ENCODE data around the gene TMEM198. TPM values are rescaled to one million over a fixed set of nuclear protein-coding genes. Genes with fewer than 3 reads are reported as not detected.

The TMEM198 gene
- polyA plus RNA-seq, 1 donor (not counting 4 experiments of a cell fraction or from before 2014, with no cell fraction given) = 0.81 TPM

DNA sequence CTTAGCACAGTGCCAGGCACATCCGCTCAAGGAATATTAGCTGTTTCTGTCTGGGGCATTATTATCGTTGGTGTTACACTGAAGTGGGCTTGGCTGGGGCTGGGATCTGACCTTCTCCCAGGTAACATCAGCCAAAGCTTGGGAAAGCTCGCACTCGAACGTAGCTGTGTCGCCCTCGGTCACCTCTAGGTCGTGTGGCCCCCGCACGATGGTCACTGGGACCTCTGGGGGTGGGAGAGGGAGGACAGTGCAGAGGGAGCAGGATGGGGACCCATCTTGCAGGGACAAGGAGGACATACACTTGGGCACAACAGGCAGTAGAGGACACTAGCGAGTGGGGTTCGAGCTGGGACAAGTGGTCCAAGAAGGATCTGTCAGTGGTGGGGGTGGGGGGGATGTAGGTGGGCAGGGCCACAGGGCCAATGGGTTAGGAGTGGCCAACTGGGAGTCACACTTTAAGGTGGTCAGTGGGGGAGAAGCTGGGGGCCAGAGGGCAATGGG lies 9.7 kb downstream of the TMEM198 start:
- H3K4me1 ChIP-seq (ENCODE audit: control insufficient read depth, extremely low read depth, insufficient read depth, low read length) = no peaks in the 10 kb centered on the region
- FAIRE-seq = no peak
- H3K9me1 ChIP-seq (ENCODE audit: control insufficient read depth, extremely low read depth, insufficient read depth, low read length) = no peaks in the 10 kb centered on the region
- no peaks in the 10 kb centered on the region for H4K20me1 ChIP-seq (ENCODE audit: control insufficient read depth, extremely low read depth, insufficient read depth, low read length)
- dilution Hi-C loops (cut with MboI; ENCODE audit: extremely low pct_ligation_motif_present, low sequenced_read_pairs) = no loop called here
- no peaks in the 10 kb centered on the region for H3K9me3 ChIP-seq (ENCODE audit: control insufficient read depth, low read depth, low read length)
- no peak overlapping the region for H3K27ac ChIP-seq (ENCODE audit: control insufficient read depth, insufficient read depth, low read length)
- peaks cover 9% of the 10 kb centered on the region for H3K27me3 ChIP-seq (ENCODE audit: control insufficient read depth, extremely low read depth, insufficient read depth, low read length)
- H3K36me3 ChIP-seq (ENCODE audit: control insufficient read depth in 2 of 2, extremely low read depth in 1 of 2, insufficient read depth in 2 of 2, low read length in 2 of 2) = no peaks in the 10 kb centered on the region
- no peak for DNase-seq (ENCODE audit: low read depth, low spot score)
- H3K4me3 ChIP-seq (ENCODE audit: control insufficient read depth in 2 of 3, extremely low read depth in 1 of 3, insufficient read depth in 2 of 3, low read depth in 1 of 3, low read length in 3 of 3) = no peak overlapping the region
- H3K4me2 ChIP-seq (ENCODE audit: control insufficient read depth, extremely low read depth, insufficient read depth, low read depth, low read length) = no peak overlapping the region
- no peaks in the 10 kb centered on the region for H3K79me2 ChIP-seq (ENCODE audit: control insufficient read depth, insufficient read depth, low read length)
- TF ChIP-seq, protein P1, sequence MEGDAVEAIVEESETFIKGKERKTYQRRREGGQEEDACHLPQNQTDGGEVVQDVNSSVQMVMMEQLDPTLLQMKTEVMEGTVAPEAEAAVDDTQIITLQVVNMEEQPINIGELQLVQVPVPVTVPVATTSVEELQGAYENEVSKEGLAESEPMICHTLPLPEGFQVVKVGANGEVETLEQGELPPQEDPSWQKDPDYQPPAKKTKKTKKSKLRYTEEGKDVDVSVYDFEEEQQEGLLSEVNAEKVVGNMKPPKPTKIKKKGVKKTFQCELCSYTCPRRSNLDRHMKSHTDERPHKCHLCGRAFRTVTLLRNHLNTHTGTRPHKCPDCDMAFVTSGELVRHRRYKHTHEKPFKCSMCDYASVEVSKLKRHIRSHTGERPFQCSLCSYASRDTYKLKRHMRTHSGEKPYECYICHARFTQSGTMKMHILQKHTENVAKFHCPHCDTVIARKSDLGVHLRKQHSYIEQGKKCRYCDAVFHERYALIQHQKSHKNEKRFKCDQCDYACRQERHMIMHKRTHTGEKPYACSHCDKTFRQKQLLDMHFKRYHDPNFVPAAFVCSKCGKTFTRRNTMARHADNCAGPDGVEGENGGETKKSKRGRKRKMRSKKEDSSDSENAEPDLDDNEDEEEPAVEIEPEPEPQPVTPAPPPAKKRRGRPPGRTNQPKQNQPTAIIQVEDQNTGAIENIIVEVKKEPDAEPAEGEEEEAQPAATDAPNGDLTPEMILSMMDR (optimal IDR thresholded peaks at IDR 0.05 in 1 of 3, IDR thresholded peaks at IDR 0.05 in 1 of 3, conservative IDR thresholded peaks at IDR 0.05 in 1 of 3; ENCODE audit: extremely low read depth in 1 of 3, insufficient read depth in 2 of 3, low read length in 3 of 3) = no peak
- no peak for TF ChIP-seq EZH2 (IDR thresholded peaks at IDR 0.05; ENCODE audit: low read length)
- H2AFZ ChIP-seq (ENCODE audit: control insufficient read depth, low read length) = no peak overlapping the region
- H3K9ac ChIP-seq (ENCODE audit: control insufficient read depth, extremely low read depth, insufficient read depth, low read length) = no peak overlapping the region

DNA sequence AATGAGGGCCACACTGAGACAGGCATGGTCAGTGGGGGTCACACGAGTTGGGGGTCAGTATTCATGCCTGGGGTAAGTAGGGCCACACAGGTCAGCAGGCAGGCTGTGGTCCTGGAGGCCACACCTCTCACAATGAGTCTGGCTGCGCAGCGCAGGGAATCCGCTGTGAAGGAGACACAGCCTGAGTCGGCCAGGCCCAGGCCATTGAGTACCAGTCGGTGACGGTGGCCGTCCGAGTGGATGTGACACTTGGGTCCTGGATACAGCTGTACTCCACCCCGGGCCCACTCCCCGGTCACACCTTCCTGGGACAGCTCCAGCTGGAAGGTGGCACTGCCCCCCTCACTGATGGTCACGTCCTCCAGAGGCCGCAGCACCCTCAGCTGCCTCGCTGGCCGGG lies 10.5 kb downstream of the TMEM198 start:
- dilution Hi-C loops (cut with MboI; ENCODE audit: extremely low pct_ligation_motif_present, low sequenced_read_pairs) = no loop called here
- no peak overlapping the region for H3K4me2 ChIP-seq (ENCODE audit: control insufficient read depth, extremely low read depth, insufficient read depth, low read depth, low read length)
- TF ChIP-seq EZH2 (IDR thresholded peaks at IDR 0.05; ENCODE audit: low read length) = no peak
- TF ChIP-seq, protein P1 (optimal IDR thresholded peaks at IDR 0.05 in 1 of 3, IDR thresholded peaks at IDR 0.05 in 1 of 3, conservative IDR thresholded peaks at IDR 0.05 in 1 of 3; ENCODE audit: extremely low read depth in 1 of 3, insufficient read depth in 2 of 3, low read length in 3 of 3) = no peak
- no peaks in the 10 kb centered on the region for H3K9me1 ChIP-seq (ENCODE audit: control insufficient read depth, extremely low read depth, insufficient read depth, low read length)
- peaks cover 9% of the 10 kb centered on the region for H3K27me3 ChIP-seq (ENCODE audit: control insufficient read depth, extremely low read depth, insufficient read depth, low read length)
- no peaks in the 10 kb centered on the region for H3K9me3 ChIP-seq (ENCODE audit: control insufficient read depth, low read depth, low read length)
- no peak overlapping the region for H3K27ac ChIP-seq (ENCODE audit: control insufficient read depth, insufficient read depth, low read length)
- H3K4me3 ChIP-seq (ENCODE audit: control insufficient read depth in 2 of 3, extremely low read depth in 1 of 3, insufficient read depth in 2 of 3, low read depth in 1 of 3, low read length in 3 of 3) = no peak overlapping the region
- H3K36me3 ChIP-seq (ENCODE audit: control insufficient read depth in 2 of 2, extremely low read depth in 1 of 2, insufficient read depth in 2 of 2, low read length in 2 of 2) = no peaks in the 10 kb centered on the region
- no peaks in the 10 kb centered on the region for H3K79me2 ChIP-seq (ENCODE audit: control insufficient read depth, insufficient read depth, low read length)
- DNase-seq (ENCODE audit: low read depth, low spot score) (no peak), FAIRE-seq (no peak)
- no peak overlapping the region for H3K9ac ChIP-seq (ENCODE audit: control insufficient read depth, extremely low read depth, insufficient read depth, low read length)
- H4K20me1 ChIP-seq (ENCODE audit: control insufficient read depth, extremely low read depth, insufficient read depth, low read length) = no peaks in the 10 kb centered on the region
- H2AFZ ChIP-seq (ENCODE audit: control insufficient read depth, low read length) = no peak overlapping the region
- H3K4me1 ChIP-seq (ENCODE audit: control insufficient read depth, extremely low read depth, insufficient read depth, low read length) = no peaks in the 10 kb centered on the region

Measured in keratinocyte (primary cell).